Activated CD4-positive, alpha-beta T cell treated with anti-CD3 and anti-CD28 coated beads, Interleukin-2, amount 50 U/mL, for 1 hour (primary cell): ENCODE results near the gene KIF13A.
"Not testable (repeated sequence)": the region's sequence is repeated elsewhere in the genome, so short reads cannot be mapped to it uniquely, and the experiment has no call there.

Experiments used
- DNase-seq: peaks from one replicate; pipeline ENCODE4 v3.0.0-alpha.2; 2020

The KIF13A gene

DNA sequence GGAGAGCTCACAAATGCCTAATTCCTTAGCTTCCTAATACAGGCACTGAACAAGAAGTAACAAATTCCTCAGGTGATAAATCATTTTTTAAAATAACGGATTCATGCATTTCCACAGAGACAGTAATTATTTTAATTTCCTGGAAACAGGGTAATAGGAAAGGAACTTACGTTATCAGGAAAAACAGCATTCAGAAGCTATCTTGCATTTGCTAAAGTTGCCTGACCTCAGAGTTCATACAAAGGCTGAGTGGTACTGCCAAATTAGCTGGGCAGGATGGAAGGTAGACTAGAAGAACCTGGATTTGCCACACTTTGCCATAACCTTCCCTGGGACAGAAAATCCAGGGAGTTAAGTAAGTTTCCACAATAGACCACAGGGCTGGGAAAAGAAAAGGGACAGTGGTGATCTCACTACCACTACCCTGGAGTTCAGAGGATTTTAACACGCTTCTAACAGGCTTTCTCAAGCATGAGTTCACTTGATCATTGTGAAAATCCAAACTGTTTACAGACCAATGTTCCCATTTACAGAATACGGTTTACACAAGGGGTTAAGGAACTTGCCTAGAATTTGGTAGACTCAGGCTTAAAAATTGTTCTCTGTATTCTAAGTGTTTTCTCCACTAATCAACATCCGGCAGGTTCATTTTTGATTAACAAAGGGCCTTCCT lies 57.0 kb downstream of the KIF13A start:
- DNase-seq: no peak

DNA sequence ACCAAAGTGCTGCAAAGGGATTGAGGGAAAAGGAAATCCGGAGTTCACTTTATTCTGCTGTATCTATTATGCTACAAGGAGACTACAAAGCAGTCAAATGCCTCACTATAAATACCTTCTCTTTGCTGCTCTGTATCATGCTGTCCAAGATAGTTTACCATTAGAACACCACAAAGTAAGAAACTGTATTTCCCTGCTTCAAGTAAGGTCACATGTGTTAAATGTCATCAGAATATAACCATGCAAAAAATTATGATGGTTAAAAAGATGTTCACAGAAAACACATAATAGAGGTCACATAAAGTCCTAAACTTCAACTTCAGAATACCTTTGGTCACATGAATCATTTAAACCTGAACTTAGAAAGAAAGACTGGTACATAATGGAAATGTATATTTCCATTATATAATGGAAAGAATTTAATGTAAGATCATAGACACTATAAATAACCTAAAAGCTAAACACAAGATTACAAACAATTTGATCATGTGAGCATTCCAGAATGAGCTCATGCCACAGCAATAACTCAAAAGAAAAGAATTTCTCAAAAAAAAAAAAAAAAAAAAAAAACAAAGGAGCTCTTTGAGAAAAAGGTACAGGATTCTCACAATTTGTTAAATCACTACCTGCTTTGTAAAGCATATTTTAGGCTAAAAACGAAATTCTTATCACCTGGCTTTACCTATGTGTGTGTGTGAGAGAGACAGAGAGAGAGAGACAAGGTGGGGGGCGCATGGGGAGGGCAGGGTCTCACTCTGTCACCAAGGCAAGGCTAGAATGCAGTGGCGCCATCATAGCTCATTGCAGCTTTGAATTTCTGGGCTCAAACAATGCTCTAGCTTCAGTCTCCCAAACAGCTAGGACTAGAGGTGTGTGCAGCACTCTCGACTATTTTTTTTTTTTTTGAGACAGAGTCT lies 58.7 kb downstream of the KIF13A start:
- no peak for DNase-seq

DNA sequence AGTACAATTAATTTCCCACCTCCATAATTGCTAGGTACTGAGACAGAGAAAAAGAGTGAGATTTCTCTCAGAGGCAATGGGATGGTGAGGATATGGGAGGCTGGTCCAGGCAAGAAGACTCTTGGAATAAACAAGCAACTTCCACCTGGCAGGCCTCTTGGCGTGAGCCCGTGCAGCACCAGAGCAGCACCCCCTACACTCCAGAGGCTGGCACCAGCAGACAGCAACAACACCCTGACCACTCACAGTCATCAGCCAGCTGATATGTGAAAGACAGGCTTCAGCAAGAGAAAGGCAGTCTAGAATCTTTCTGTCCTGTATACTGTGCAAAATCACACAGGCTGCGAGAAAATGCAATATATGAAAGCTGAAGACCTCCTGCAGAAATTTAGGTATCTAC lies 59.7 kb downstream of the KIF13A start:
- no peak for DNase-seq

DNA sequence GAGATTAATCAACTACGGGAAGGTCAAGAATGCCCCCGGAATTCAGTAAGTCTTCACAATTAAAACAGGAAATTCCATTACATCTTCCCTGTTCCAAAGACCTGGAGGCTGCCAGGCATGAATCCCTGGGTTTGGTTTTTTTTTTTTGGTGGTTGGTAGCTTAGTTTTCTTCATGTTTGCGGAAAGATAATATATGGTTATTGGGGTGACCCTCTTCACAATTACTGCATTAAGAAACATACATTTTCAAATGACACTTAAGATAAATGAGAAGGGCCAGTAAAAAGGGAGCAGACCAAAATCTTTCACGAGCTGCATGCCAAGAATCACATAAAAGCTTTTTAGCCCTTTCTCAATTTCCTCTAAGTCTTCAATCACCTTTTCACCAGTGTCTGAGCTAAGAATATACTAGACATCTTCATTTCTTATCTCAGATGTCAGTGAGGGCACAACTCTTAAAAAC lies 64.0 kb downstream of the KIF13A start:
- DNase-seq: no peak

- no peak for DNase-seq
Observed at GRCh38 chr6:17921454-17921853, 66.0 kb downstream of the KIF13A start.

- DNase-seq: no peak
Observed at GRCh38 chr6:17919496-17919895, 67.9 kb downstream of the KIF13A start.

- no peak for DNase-seq
Observed at GRCh38 chr6:17917837-17918763, 69.3 kb downstream of the KIF13A start.

- DNase-seq: no peak
Observed at GRCh38 chr6:17914651-17915050, 72.8 kb downstream of the KIF13A start.

DNA sequence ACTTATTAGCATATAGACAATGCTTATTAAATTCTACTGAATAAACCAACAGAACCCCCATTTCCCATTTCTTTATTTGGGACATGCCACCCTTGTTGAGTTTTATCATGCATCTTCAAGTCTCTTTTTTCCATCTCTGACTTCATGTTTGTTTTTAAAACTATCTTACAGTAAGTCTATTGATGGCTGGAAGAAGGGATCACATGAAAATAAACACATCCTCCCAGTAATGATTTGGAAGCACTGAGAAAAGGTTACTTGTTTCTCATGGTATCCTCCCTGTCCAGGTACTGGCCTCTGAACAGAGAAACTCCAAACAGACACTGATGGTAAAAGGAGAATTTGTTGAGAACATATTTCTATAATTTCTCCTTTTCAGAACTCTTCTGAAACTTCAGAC lies 74.9 kb downstream of the KIF13A start:
- no peak for DNase-seq

GRCh38 chr6:17911656-17912055 lies 75.8 kb downstream of the KIF13A start:
- not testable (repeated sequence) for DNase-seq

DNA sequence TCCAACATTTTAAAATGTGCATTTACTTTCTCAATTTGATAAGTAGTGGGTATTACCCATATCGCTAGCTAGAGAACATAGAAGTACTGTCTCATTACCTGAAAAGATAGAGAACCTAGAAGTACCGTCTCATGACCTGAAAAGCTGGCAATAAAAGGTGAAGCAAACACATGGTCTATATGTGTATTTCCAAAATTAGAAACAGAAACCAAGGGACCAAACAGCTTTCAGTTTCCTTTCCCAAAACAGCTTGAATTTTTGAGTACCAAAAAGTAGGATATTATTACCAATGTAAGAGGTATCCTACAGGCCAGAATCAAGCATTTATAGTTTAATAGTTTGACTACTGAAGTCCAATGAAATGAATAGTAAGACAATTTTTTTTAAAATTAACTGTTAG lies 77.2 kb downstream of the KIF13A start:
- DNase-seq: no peak

GRCh38 chr6:17908831-17909230 lies 78.6 kb downstream of the KIF13A start:
- no peak for DNase-seq

GRCh38 chr6:17907406-17908229 lies 79.8 kb downstream of the KIF13A start:
- no peak for DNase-seq

- DNase-seq: no peak
Observed at GRCh38 chr6:17905611-17906592, 81.5 kb downstream of the KIF13A start.

DNA sequence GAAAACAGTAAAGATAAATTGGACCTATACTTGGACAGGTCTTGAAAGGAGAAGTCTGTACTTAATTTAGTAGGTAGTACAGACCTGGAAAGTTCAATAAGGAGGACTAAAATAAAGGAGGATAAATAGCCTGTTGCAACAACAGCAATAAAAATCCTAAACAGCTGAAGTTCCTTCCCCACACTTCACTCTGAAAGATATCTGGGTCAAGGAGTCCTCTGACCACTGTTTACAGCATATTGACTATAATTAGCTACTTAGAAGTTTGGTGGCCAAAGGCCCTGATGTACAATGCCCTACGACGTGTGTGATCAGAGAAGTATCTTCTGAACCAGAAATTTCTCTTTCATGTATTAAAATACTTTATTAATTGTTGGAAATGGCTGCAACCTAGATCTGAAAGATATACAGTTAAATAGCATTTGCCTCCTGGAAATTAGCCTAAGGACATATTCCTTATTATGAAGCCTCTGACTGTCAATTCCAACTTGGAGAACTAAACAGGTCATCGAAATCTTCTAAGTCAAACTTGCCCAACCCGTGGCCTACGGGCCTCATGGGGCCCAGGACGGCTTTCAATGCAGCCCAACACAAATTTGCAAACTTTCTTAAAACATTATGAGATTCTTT lies 82.8 kb downstream of the KIF13A start:
- no peak for DNase-seq

GRCh38 chr6:17902974-17903373 lies 84.5 kb downstream of the KIF13A start:
- DNase-seq: no peak

DNA sequence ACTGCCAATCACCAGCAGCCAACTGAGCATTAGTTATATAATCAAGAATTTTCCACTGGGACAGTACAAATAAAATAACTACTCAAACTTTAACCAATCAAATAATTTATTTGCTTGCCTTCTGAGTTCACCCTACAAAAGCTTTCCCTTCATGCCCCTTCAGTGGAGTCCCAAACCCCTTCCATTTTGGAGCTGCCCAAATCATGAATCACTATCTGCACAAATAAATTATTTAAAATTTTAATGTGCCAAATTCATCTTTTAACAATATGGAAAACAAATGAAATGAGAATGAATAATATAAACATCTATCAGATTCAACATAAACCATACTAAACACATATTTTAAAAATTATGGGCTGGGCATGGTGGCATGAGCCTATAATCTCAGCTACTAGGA lies 85.9 kb downstream of the KIF13A start:
- no peak for DNase-seq

DNA sequence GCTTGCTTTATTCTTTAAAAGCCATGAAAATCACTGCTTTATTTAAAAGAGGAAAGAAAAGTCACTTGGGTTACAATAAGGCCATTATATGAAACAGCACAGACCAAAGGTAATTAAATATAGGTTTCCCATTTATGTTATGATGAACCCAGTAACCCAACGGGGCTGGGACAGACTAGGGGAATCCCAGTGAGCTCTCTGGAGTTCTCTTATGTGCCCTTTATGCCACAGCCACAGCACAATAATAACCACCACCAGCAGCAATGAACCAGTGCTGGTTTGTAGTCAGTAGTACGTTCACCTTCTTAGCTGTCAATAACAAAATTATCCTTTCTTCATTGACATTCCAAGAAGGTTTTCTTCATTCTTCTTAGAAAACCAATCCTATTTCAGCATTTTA lies 87.4 kb downstream of the KIF13A start:
- no peak for DNase-seq

- DNase-seq: no peak
Observed at GRCh38 chr6:17899491-17899890, 87.9 kb downstream of the KIF13A start.

GRCh38 chr6:17897681-17898080 lies 89.8 kb downstream of the KIF13A start:
- DNase-seq: no peak
